GM23338 (cell line): Measurements from ENCODE around the gene HHAT. TPM values are rescaled to one million over a fixed set of nuclear protein-coding genes. Genes with fewer than 3 reads are reported as not detected.
A peak's percentile ranks its signal among the peaks of the same experiment; 100 is the strongest.

ENCODE experiments used
- ATAC-seq: fragments of 200-7000 bp; cut with Tn5 transposase; 3 replicates; pipeline ENCODE4 v1.9.1; 2020
- DNase-seq: peaks from one replicate; pipeline ENCODE4 v3.0.0-alpha.2; 2015; ENCODE audit warnings: low spot score
- H2AFZ ChIP-seq: fragments of 200-600 bp; sonication (generic); 2 replicates; pipeline ENCODE4 v1.8.0; 2016; ENCODE audit warnings: antibody characterized with exemption, mild to moderate bottlenecking, moderate library complexity
- H3F3A ChIP-seq: fragments of 200-600 bp; sonication (generic); replicated peaks from 2 replicates; pipeline ENCODE4 v1.8.0; 2017; ENCODE audit warnings: antibody characterized with exemption, mixed run types, low read depth
- H3K27ac ChIP-seq: fragments of 200-600 bp; sonication (generic); 2 replicates; pipeline ENCODE4 v1.6.1; 2016; ENCODE audit warnings: low read depth
- H3K27me3 ChIP-seq: fragments of 200-600 bp; sonication (generic); 2 replicates; pipeline ENCODE4 v1.8.0; 2016; ENCODE audit warnings: mild to moderate bottlenecking, mixed run types, moderate library complexity; ENCODE audit not compliant: insufficient read depth
- H3K36me3 ChIP-seq: fragments of 200-600 bp; sonication (generic); 2 replicates; pipeline ENCODE4 v1.8.0; 2016; ENCODE audit warnings: mild to moderate bottlenecking; ENCODE audit not compliant: insufficient read depth
- H3K4me1 ChIP-seq: fragments of 200-600 bp; sonication (generic); 2 replicates; pipeline ENCODE4 v1.8.0; 2016; ENCODE audit warnings: mild to moderate bottlenecking, moderate library complexity; ENCODE audit not compliant: insufficient read depth
- H3K4me2 ChIP-seq: fragments of 200-600 bp; sonication (generic); 2 replicates; pipeline ENCODE4 v1.7.1; 2017; ENCODE audit warnings: mixed run types
- H3K4me3 ChIP-seq: fragments of 200-600 bp; sonication (generic); 2 replicates; pipeline ENCODE4 v1.6.1; 2016; ENCODE audit warnings: mixed run types
- H3K79me2 ChIP-seq: fragments of 200-600 bp; sonication (generic); replicated peaks from 2 replicates; pipeline ENCODE4 v1.8.0; 2017; ENCODE audit warnings: mild to moderate bottlenecking; ENCODE audit not compliant: insufficient read depth
- H3K9me2 ChIP-seq: fragments of 200-600 bp; sonication (generic); 2 replicates; pipeline ENCODE4 v1.8.0; 2017; ENCODE audit not compliant: insufficient read depth
- H4K20me1 ChIP-seq: fragments of 200-600 bp; sonication (generic); replicated peaks from 2 replicates; pipeline ENCODE4 v1.8.0; 2017; ENCODE audit warnings: mild to moderate bottlenecking; ENCODE audit not compliant: insufficient read depth
- H3K27ac Mint-ChIP-seq: 2 replicates; pipeline ENCODE4 v1.8.0; 2020; ENCODE audit warnings: inconsistent platforms, mild to moderate bottlenecking, moderate library complexity, mixed read lengths
- H3K27me3 Mint-ChIP-seq: 3 replicates; pipeline ENCODE4 v1.8.0; 2022; ENCODE audit warnings: low read depth, mild to moderate bottlenecking, moderate library complexity, mixed read lengths, inconsistent platforms; ENCODE audit not compliant: insufficient read depth, poor library complexity
- H3K36me3 Mint-ChIP-seq: 3 replicates; pipeline ENCODE4 v1.8.0; 2021; ENCODE audit warnings: low read depth, mild to moderate bottlenecking, inconsistent platforms, moderate library complexity, mixed read lengths
- H3K4me1 Mint-ChIP-seq: 3 replicates; pipeline ENCODE4 v1.8.0; 2020; ENCODE audit warnings: mild to moderate bottlenecking, inconsistent platforms, mixed read lengths
- H3K4me3 Mint-ChIP-seq: 3 replicates; pipeline ENCODE4 v1.8.0; 2021; ENCODE audit warnings: moderate library complexity, mild to moderate bottlenecking, inconsistent platforms, mixed read lengths
- H3K9me3 Mint-ChIP-seq: 3 replicates; pipeline ENCODE4 v1.8.0; 2020; ENCODE audit warnings: moderate library complexity, mild to moderate bottlenecking, inconsistent platforms, mixed read lengths
- EZH2phosphoT487 ChIP-seq: fragments of 200-600 bp; sonication (generic); IDR thresholded peaks from one replicate; pipeline ENCODE4 v1.8.1; 2018; ENCODE audit warnings: antibody characterized with exemption; ENCODE audit not compliant: unreplicated experiment
- JUNB ChIP-seq: IDR thresholded peaks from one replicate; pipeline ENCODE4 v1.6.1; 2016; ENCODE audit warnings: antibody characterized with exemption; ENCODE audit not compliant: unreplicated experiment
- POLR2AphosphoS5 ChIP-seq: IDR thresholded peaks from 2 replicates; pipeline ENCODE4 v1.6.1; 2016; ENCODE audit warnings: antibody characterized with exemption, low read depth
- STAT1 ChIP-seq: IDR thresholded peaks from one replicate; pipeline ENCODE4 v1.6.1; 2016; ENCODE audit warnings: antibody characterized with exemption; ENCODE audit not compliant: unreplicated experiment
- polyA plus RNA-seq: library from polyadenylated mRNA; unstranded; fragments of >200 nt; fragmentation: Nextera tagmentation; extraction: Ambion mirVana; gene quantifications from 2 replicates; pipeline ENCODE4 v1.2.1, GENCODE V29; 2016
- total RNA-seq: library from RNA; depleted of rRNA; stranded (reverse); fragments of >200 nt; shearing (Covaris generic); gene quantifications from 2 replicates; pipeline ENCODE4 v1.2.3, GENCODE V29; 2014
- TF ChIP-seq, protein P1 (sequence below), 2 experiments: fragments of 200-600 bp in 1 of 2; sonication (generic) in 1 of 2; conservative IDR thresholded peaks; 2 replicates each; pipeline versions ENCODE4 v1.5.1 to v1.6.1; 2016 to 2017; ENCODE audit warnings: antibody characterized with exemption in 2 of 2, low read depth in 2 of 2, mild to moderate bottlenecking in 2 of 2, moderate library complexity in 1 of 2
- TF ChIP-seq, protein P2 (sequence below): IDR thresholded peaks from 2 replicates; pipeline ENCODE4 v1.6.1; 2016; ENCODE audit warnings: antibody characterized with exemption
- TF ChIP-seq, protein P3 (sequence below): fragments of 250-450 bp; sonication (Bioruptor Pico); IDR thresholded peaks from 2 replicates; pipeline ENCODE4 v1.5.0; 2020; ENCODE audit warnings: mild to moderate bottlenecking, moderate library complexity

HHAT gene
- total and polyA plus RNA-seq, 2 experiments from 2014 or later: 0.11 to 0.66 TPM

DNA sequence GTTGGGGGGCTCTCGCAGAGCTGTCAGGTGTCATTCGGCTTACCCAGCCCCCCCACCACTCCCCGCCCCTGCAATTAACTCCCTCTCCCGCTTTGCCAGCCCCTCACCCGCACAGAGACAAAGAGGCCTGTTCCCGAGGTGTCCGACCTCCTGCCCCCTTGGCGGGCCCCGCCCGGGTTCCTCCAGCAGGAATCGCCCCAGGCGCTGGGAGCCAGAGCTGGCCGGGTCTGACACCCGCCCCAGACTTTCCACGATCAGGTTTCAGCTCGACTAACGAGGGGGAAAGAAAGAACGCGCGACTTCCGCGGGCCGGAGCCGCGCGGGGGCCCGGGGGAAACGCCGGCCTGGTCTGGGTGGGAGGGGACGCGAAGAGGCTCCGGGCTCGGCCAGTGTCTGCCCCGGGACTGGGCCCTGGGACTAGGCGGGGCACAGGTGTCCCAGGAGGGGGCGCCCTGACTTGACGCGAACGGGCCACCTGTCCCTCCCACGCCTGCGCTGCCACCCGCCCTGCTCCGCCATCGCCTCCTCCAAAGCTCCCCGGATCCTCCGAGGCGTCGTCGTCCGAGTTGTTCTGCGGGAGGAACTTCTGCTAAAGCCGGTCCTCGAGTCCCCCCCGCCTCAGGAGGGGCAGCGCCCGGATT is 36.4 kb upstream of the HHAT start:
- H2AFZ ChIP-seq: peak overlapping the region; percentile 94
- no peaks in the 10 kb centered on the region for H3F3A ChIP-seq
- Mint-ChIP-seq H3K27ac (no peak overlapping the region), H3K4me1 (peaks cover 35% of the 10 kb centered on the region), H3K9me3 (no peaks in the 10 kb centered on the region), H3K4me3 (peak overlapping the region; percentile 70), H3K27me3 (peaks cover 18% of the 10 kb centered on the region), H3K36me3 (no peaks in the 10 kb centered on the region)
- peaks cover 31% of the 10 kb centered on the region for H3K27me3 ChIP-seq
- ATAC-seq: peak; percentile 96
- H4K20me1 ChIP-seq: no peaks in the 10 kb centered on the region
- no peaks in the 10 kb centered on the region for H3K79me2 ChIP-seq
- peak; percentile 91 for DNase-seq
- no peak overlapping the region for H3K27ac ChIP-seq
- H3K36me3 ChIP-seq: no peaks in the 10 kb centered on the region
- peaks cover 24% of the 10 kb centered on the region for H3K4me1 ChIP-seq
- H3K4me3 ChIP-seq: peak overlapping the region; percentile 79
- H3K9me2 ChIP-seq: no peaks in the 10 kb centered on the region
- TF ChIP-seq STAT1 (no peak), EZH2phosphoT487 (no peak), POLR2AphosphoS5 (peak; percentile 35; the same call in 1 of the 2 replicates), JUNB (no peak)
- TF ChIP-seq, protein P1, sequence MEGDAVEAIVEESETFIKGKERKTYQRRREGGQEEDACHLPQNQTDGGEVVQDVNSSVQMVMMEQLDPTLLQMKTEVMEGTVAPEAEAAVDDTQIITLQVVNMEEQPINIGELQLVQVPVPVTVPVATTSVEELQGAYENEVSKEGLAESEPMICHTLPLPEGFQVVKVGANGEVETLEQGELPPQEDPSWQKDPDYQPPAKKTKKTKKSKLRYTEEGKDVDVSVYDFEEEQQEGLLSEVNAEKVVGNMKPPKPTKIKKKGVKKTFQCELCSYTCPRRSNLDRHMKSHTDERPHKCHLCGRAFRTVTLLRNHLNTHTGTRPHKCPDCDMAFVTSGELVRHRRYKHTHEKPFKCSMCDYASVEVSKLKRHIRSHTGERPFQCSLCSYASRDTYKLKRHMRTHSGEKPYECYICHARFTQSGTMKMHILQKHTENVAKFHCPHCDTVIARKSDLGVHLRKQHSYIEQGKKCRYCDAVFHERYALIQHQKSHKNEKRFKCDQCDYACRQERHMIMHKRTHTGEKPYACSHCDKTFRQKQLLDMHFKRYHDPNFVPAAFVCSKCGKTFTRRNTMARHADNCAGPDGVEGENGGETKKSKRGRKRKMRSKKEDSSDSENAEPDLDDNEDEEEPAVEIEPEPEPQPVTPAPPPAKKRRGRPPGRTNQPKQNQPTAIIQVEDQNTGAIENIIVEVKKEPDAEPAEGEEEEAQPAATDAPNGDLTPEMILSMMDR (conservative IDR thresholded peaks at IDR 0.05; ENCODE audit: low read depth in 2 of 2): peak; percentile 42 to 71; a peak in 3 of 4 replicates
- peak overlapping the region; percentile 90 for H3K4me2 ChIP-seq

DNA sequence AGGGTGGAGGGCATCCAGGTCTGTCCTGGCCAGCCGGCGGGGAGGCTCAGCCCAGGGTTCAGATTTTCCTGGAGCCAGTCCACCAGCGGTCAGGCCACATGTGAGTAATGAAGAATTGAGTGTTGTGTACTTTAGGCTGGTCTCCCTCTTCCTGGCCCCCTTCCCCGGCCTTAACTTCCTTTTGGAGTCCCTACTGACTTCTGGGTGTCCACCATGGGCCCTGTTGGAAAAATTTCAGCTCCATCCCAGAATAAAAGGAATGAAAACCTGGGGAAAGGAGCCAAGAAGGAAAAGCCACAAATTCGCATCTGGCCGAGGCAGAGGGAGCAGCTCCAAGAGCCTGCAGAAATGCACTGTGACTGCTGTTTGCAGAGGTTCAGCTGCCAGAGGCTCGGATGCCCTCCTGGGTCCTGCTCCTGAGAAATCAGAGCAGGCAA is 35.5 kb upstream of the HHAT start:
- H3K36me3 Mint-ChIP-seq: no peaks in the 10 kb centered on the region
- Histone ChIP-seq H3K9me2 (0 out of 2 replicates have a peak, but pooled peaks cover 3% of the 10 kb centered on the region), H3K27me3 (peaks cover 31% of the 10 kb centered on the region), H3K4me2 (peak overlapping the region; percentile 90), H3K36me3 (no peaks in the 10 kb centered on the region), H4K20me1 (no peaks in the 10 kb centered on the region), H3K4me3 (peak overlapping the region; percentile 79), H3K4me1 (peaks cover 24% of the 10 kb centered on the region), H3K27ac (no peak overlapping the region), H3F3A (no peaks in the 10 kb centered on the region), H3K79me2 (no peaks in the 10 kb centered on the region), H2AFZ (peak overlapping the region; percentile 94; the same call in 1 of the 2 replicates)
- H3K9me3 Mint-ChIP-seq: no peaks in the 10 kb centered on the region
- peaks cover 18% of the 10 kb centered on the region for H3K27me3 Mint-ChIP-seq
- DNase-seq (no peak), ATAC-seq (no peak)
- peaks cover 38% of the 10 kb centered on the region for H3K4me1 Mint-ChIP-seq
- TF ChIP-seq EZH2phosphoT487 (no peak), JUNB (no peak), STAT1 (no peak), POLR2AphosphoS5 (no peak)
- TF ChIP-seq, protein P2, sequence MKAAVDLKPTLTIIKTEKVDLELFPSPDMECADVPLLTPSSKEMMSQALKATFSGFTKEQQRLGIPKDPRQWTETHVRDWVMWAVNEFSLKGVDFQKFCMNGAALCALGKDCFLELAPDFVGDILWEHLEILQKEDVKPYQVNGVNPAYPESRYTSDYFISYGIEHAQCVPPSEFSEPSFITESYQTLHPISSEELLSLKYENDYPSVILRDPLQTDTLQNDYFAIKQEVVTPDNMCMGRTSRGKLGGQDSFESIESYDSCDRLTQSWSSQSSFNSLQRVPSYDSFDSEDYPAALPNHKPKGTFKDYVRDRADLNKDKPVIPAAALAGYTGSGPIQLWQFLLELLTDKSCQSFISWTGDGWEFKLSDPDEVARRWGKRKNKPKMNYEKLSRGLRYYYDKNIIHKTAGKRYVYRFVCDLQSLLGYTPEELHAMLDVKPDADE: no peak
- TF ChIP-seq, protein P3, sequence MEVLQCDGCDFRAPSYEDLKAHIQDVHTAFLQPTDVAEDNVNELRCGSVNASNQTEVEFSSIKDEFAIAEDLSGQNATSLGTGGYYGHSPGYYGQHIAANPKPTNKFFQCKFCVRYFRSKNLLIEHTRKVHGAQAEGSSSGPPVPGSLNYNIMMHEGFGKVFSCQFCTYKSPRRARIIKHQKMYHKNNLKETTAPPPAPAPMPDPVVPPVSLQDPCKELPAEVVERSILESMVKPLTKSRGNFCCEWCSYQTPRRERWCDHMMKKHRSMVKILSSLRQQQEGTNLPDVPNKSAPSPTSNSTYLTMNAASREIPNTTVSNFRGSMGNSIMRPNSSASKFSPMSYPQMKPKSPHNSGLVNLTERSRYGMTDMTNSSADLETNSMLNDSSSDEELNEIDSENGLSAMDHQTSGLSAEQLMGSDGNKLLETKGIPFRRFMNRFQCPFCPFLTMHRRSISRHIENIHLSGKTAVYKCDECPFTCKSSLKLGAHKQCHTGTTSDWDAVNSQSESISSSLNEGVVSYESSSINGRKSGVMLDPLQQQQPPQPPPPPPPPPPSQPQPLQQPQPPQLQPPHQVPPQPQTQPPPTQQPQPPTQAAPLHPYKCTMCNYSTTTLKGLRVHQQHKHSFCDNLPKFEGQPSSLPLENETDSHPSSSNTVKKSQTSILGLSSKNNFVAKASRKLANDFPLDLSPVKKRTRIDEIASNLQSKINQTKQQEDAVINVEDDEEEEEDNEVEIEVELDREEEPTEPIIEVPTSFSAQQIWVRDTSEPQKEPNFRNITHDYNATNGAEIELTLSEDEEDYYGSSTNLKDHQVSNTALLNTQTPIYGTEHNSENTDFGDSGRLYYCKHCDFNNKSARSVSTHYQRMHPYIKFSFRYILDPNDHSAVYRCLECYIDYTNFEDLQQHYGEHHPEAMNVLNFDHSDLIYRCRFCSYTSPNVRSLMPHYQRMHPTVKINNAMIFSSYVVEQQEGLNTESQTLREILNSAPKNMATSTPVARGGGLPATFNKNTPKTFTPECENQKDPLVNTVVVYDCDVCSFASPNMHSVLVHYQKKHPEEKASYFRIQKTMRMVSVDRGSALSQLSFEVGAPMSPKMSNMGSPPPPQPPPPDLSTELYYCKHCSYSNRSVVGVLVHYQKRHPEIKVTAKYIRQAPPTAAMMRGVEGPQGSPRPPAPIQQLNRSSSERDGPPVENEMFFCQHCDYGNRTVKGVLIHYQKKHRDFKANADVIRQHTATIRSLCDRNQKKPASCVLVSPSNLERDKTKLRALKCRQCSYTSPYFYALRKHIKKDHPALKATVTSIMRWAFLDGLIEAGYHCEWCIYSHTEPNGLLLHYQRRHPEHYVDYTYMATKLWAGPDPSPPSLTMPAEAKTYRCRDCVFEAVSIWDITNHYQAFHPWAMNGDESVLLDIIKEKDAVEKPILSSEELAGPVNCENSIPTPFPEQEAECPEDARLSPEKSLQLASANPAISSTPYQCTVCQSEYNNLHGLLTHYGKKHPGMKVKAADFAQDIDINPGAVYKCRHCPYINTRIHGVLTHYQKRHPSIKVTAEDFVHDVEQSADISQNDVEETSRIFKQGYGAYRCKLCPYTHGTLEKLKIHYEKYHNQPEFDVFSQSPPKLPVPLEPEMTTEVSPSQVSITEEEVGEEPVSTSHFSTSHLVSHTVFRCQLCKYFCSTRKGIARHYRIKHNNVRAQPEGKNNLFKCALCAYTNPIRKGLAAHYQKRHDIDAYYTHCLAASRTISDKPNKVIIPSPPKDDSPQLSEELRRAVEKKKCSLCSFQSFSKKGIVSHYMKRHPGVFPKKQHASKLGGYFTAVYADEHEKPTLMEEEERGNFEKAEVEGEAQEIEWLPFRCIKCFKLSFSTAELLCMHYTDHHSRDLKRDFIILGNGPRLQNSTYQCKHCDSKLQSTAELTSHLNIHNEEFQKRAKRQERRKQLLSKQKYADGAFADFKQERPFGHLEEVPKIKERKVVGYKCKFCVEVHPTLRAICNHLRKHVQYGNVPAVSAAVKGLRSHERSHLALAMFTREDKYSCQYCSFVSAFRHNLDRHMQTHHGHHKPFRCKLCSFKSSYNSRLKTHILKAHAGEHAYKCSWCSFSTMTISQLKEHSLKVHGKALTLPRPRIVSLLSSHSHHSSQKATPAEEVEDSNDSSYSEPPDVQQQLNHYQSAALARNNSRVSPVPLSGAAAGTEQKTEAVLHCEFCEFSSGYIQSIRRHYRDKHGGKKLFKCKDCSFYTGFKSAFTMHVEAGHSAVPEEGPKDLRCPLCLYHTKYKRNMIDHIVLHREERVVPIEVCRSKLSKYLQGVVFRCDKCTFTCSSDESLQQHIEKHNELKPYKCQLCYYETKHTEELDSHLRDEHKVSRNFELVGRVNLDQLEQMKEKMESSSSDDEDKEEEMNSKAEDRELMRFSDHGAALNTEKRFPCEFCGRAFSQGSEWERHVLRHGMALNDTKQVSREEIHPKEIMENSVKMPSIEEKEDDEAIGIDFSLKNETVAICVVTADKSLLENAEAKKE (CRISPR knock-in tag): no peak
- H3K4me3 Mint-ChIP-seq: peak overlapping the region; percentile 70
- no peak overlapping the region for H3K27ac Mint-ChIP-seq
